Fibroblast of lung (primary cell): ENCODE data around the gene ANKRD24.

Experiments
- EZH2 ChIP-seq: IDR thresholded peaks from 2 replicates; pipeline ENCODE4 v1.5.1; 2012; ENCODE audit warnings: low read length, control low read depth, mild to moderate bottlenecking; ENCODE audit errors: missing control alignments
- TF ChIP-seq, protein P1 (sequence below), 2 donors: IDR thresholded peaks in 1 of 2; conservative IDR thresholded peaks in 1 of 2; 1 replicate in 1 of 2; 2 replicates in 1 of 2; pipeline ENCODE4 v1.5.1; 2011 to 2012; ENCODE audit warnings: low read length in 2 of 2, control low read depth in 1 of 2, inconsistent platforms in 1 of 2, low read depth in 1 of 2, mild to moderate bottlenecking in 1 of 2

DNA sequence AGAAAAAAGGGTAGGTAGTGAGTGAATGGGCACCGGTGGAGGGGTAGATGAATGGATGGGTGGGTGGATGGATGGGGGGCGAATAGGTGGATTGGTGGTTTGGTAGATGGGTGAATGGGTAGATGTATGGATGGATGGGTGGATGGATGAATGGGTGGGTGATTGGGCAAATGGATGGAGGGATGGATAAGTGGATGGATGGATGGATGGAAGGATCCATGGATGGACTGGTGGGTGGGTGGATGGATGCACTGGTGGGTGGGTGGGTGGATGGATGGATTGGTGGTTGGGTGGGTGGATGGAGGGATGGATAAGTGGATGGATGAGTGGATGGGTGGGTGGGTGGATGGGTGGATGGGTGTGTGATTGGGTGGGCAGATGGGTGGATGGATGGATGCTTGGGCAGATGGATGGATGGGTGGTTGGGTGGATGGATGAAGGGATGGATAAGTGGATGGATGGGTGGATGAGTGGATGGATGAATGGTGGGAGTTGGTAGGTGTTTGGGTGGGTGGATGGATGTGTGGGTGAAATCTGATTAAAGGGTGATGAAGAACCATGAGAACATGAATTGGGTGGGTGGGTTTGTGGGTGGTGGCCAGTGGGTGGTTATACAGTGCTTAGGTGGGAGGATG, 2.3 kb downstream of the ANKRD24 start:
- TF ChIP-seq, protein P1, sequence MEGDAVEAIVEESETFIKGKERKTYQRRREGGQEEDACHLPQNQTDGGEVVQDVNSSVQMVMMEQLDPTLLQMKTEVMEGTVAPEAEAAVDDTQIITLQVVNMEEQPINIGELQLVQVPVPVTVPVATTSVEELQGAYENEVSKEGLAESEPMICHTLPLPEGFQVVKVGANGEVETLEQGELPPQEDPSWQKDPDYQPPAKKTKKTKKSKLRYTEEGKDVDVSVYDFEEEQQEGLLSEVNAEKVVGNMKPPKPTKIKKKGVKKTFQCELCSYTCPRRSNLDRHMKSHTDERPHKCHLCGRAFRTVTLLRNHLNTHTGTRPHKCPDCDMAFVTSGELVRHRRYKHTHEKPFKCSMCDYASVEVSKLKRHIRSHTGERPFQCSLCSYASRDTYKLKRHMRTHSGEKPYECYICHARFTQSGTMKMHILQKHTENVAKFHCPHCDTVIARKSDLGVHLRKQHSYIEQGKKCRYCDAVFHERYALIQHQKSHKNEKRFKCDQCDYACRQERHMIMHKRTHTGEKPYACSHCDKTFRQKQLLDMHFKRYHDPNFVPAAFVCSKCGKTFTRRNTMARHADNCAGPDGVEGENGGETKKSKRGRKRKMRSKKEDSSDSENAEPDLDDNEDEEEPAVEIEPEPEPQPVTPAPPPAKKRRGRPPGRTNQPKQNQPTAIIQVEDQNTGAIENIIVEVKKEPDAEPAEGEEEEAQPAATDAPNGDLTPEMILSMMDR (conservative IDR thresholded peaks at IDR 0.05 in 1 of 2, IDR thresholded peaks at IDR 0.05 in 1 of 2; ENCODE audit: low read depth in 1 of 2, low read length in 2 of 2): no peak
- TF ChIP-seq EZH2: no peak
